ENCODE results near the gene PNLIPRP2. TPM values are rescaled to one million over a fixed set of nuclear protein-coding genes. Genes with fewer than 3 reads are reported as not detected.

PNLIPRP2 gene
- polyA plus RNA-seq, 1 of the 3 experiments (the other 2 are of a cell fraction), result not detected

- 65% methylated on average over 16 of the region's 17 CpGs for WGBS (ENCODE audit: low lambda C conversion rate)
- CTCF ChIA-PET, result interaction anchor here (0.7 to 10.0 kb wide), 5 partner anchors 15 to 542 kb away, joined by 3 to 142 read pairs (median 3); no protein-coding TSS in a partner anchor
Measured at GRCh38 chr10:116632596-116633215, 12.0 kb downstream of the PNLIPRP2 start.

More at GRCh38 chr10:116632596-116633215, 12.0 kb downstream of the PNLIPRP2 start:
- Histone ChIP-seq H3K36me3 (replicated peaks in 1 of 2; ENCODE audit: control insufficient read depth in 1 of 2, insufficient read depth in 2 of 2, low read length in 1 of 2) (no peaks in the 10 kb centered on the region), H4K20me1 (ENCODE audit: insufficient read depth) (no peaks in the 10 kb centered on the region), H3F3A (replicated peaks; ENCODE audit: insufficient read depth) (no peaks in the 10 kb centered on the region), H3K27me3 (ENCODE audit: insufficient read depth) (no peaks in the 10 kb centered on the region; the same call in 1 of the 2 replicates), H3K4me2 (no peak overlapping the region), H3K4me3 (ENCODE audit: low read depth in 2 of 2, low read length in 1 of 2) (no peak overlapping the region), H2AFZ (ENCODE audit: low read depth) (no peak overlapping the region), H3K4me1 (ENCODE audit: control insufficient read depth in 1 of 2, insufficient read depth in 2 of 2, low read depth in 1 of 2, low read length in 1 of 2) (no peaks in the 10 kb centered on the region), H3K9ac (no peak overlapping the region), H3K9me3 (no peaks in the 10 kb centered on the region), H3K27ac (ENCODE audit: low read depth in 2 of 2, low read length in 1 of 2) (no peak overlapping the region), H3K79me2 (ENCODE audit: insufficient read depth) (no peaks in the 10 kb centered on the region), H3K9me2 (no peaks in the 10 kb centered on the region)
- POLR2A ChIA-PET, result no interaction called here
- TF ChIP-seq FOXM1 (IDR thresholded peaks at IDR 0.05; ENCODE audit: low read depth) (no peak), TAF1 (IDR thresholded peaks at IDR 0.05; ENCODE audit: borderline replicate concordance, low read depth, low read length) (no peak), POLR2AphosphoS5 (IDR thresholded peaks at IDR 0.05; ENCODE audit: low read depth, low read length) (no peak), EZH2phosphoT487 (IDR thresholded peaks at IDR 0.05; ENCODE audit: borderline replicate concordance, low read depth) (no peak), IRF3 (IDR thresholded peaks at IDR 0.05; ENCODE audit: low read depth, low read length) (no peak), CTCF (IDR thresholded peaks at IDR 0.05) (no peak), ELF1 (IDR thresholded peaks at IDR 0.05) (no peak), SMC3 (IDR thresholded peaks at IDR 0.05; ENCODE audit: low read depth, low read length) (no peak), PBX3 (IDR thresholded peaks at IDR 0.05) (no peak), GATA2 (CRISPR knock-in tag; IDR thresholded peaks at IDR 0.05) (no peak), REST (IDR thresholded peaks at IDR 0.05; ENCODE audit: low read depth, low read length) (no peak), MEF2A (IDR thresholded peaks at IDR 0.05; ENCODE audit: borderline replicate concordance, low read depth) (no peak), EP300 (IDR thresholded peaks at IDR 0.05; ENCODE audit: borderline replicate concordance in 1 of 2, low read depth in 1 of 2, low read length in 1 of 2) (no peak), TEAD4 (IDR thresholded peaks at IDR 0.05; ENCODE audit: borderline replicate concordance, insufficient read depth) (no peak), RCOR1 (IDR thresholded peaks at IDR 0.05; ENCODE audit: low read length) (no peak)
- no peak for DNase-seq
